HG03342 (cell line): Measurements from ENCODE around the gene POU5F1.

Experiments used
- ATAC-seq: cut with Tn5 transposase; IDR thresholded peaks from one replicate; pipeline ENCODE4 v1.9.1; 2021; ENCODE audit warnings: mild to moderate bottlenecking, moderate library complexity; ENCODE audit not compliant: unreplicated experiment

The POU5F1 gene

DNA sequence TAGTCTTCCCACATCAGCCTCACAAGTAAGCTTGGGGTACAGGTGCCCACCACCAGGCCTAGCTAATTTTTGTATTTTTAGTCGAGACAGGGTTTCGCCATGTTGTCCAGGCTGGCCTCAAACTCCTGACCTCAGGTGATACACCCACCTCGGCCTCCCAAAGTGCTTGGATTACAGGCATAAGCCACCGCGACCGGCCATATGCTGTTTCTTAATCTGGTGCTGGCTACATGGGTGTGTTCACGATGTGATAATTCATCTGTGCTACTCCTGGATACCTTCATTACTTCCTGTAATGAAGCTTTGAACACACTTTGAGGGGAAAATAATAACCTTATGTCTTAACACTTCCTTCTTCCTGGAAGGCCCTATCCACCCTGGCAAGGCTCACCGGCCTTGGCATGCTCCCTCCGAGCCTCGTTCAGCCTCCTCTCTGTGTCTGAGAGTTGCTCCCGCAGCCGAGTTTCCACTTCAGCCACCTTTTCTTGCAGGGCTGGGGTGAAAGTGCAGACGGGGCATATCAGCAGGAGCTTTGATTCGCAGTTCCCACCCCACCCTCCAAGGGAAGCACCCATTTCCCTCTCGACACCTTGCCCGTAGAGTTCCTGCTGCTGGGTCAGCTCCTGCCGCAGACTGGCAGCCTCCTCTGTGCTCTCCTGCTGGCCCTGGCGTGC, 26.0 kb downstream of the POU5F1 start:
- no peak for ATAC-seq

DNA sequence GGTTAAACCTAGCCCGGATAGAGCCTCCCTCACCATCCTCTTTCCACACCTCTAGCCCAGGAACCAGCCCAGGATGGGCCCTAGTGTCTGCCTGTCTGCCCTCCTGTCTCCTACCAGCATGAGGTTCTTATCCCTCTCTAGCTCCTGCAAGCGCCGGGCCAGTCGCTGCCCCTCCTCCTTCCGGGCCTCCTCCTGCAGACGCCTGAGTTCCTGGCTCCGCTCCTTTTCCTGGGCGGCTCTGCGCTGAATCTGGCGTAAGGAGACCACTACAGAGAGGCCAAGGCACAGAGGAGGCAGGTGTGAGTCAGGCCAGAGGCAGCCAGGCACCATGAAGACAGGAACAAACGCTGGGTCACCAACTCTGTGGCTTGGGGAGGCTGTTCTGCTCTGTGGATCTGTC, 27.3 kb downstream of the POU5F1 start:
- ATAC-seq = no peak

DNA sequence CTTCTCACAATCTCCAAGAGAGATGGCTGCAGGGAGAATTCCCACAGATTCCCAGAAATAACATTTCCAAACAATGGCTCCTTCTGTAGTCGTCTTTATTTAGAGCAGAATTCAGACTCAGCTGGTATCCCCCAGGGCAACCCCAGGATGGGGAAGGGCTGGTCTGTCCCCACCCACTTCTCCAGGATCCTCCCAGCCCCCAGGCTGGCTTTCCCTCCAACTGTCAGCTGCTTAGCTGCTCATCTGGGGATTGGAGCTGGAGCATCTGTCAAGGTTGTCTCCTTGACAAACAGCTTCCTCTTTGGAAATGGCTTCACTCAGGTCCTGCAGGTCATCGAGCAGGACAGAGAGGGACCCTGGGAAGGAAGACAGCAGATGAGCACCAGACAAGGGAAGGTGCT, 28.1 kb downstream of the POU5F1 start:
- ATAC-seq = no peak

DNA sequence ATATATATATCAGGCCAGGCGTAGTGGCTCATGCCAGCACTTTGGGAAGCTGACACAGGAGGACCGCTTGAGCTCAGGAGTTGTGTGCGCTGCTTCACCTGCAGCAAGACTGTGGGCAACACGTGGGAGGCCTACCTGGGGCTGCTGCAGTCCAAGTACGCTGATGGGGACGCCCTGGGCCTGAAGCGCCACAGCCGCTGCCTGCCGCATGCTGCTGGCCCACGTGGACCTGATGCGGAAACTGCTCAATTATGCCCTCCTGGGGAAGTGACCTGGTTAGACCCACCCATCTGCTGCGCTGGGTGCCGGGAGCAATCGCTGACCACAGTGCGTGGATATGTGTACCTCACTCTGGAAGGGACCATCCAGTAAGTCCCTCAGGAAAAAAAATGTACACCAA, 29.8 kb downstream of the POU5F1 start:
- ATAC-seq = no peak

DNA sequence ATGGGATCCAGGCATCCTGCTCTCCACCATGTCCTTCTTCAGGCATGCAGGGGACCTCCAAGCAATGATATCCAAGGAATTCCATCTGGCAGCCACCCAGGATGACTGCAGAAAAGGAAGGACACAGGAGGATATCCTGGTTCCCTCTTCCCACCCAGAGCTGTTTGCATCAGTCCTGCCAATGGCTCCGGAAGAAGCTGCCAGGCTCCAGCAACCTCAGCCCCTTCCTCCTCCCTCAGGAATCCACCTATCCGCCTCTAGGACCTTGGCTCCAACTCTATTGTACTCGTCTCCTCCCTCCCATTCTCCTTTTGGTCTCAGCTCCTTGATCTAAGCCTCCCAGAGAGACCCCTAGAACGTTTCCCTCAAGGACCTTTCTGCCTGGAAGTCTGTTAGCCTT, 30.9 kb downstream of the POU5F1 start:
- ATAC-seq = no peak

DNA sequence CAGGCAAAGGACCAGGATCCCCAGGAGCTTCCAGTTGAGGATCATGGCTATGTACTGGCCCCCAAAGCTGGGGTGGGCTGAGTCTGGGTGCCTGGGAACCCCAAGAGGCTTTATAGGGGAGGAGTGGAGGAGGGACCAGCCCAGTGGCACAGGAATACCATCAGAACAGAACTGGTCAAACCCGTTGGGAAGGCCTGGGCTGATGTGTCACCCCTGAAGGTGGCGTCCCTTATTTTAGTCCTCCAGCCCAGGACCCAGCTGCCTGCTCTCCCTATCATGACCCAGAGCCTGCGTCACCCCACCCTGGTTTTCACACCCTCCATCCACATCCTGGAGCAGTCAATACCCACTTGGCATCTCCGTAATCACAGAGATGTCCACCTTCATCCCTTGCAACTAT, 31.5 kb downstream of the POU5F1 start, which contains the start of gene PSORS1C2:
Gene PSORS1C2 (minus strand): TSS at position 85 of the 400 bp plus-strand sequence. CDS start 40 bp downstream, at position 45.
- no peak for ATAC-seq

DNA sequence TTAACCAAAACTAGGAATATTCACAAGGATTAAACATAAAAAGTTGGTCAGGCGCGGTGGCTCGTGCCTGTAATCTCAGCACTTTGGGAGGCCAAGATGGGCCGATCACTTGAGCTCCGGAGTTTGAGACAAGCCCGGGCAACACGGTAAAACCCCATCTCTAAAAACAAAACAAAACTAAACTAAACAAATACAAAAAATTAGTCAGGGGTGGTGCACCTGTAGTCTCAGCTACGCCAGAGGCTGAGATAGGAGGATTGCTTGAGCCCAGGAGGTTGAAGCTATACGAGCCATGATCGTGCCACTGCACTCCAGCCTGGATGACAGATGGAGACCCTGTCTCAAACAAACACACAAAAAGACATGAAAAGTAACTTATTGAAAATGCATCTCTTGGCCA, 34.8 kb downstream of the POU5F1 start:
- no peak for ATAC-seq

DNA sequence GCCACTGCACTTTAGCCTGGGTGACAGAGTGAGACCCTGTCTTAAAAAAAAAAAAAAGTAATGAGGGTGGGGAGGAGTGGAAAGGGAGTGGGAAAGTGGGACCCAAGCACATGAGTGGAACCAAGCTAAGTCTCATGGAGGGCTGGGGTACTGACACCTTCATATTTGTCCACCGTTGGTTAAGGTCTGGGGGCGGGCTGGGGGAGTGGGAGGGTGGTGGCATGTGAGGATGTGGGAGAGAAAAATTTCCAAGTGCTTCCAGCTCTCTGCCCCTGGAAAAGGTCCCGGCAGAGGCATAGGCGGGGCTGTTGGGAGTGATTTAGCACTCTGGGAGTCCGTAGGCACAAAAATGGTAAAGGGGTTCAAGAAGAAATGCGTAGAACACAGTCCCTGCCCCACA, 37.7 kb downstream of the POU5F1 start:
- ATAC-seq = no peak

DNA sequence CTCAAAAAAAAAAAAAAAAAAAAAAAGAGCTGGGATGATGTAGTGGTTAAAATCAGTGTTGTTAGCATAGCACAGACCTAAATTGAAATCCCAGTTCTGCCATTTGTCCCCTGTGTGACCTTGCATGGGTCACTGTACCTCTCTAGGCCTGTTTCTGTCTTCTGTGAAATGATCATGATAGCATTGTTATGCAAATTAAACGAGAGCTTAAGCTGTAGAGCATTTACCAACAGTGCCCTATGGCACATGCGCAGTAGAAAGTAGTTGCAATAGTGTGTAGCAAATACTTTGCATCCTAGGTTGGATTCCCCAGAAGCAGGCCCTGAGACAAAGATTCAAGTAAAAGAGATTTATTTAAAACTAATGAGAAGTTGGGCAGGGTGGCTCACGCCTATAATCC, 38.9 kb downstream of the POU5F1 start:
- no peak for ATAC-seq

DNA sequence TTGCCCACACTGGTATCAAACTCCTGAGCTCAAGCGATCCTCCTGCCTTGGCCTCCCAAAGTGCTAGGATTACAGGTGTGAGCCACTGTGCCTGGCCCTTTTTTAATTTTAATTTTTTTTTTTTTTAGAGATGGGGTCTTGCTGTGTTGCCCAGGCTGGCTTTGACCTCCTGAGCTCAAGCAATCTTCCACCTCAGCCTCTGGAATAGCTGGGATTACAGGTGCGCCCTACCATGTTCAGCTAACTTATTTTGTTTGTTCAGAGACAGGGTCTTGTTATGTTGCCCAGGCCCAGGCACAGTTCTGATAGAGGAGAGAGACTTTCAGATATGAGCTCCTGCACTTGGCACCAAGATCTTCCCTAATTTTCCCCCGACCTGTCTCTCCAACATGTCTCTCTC, 39.7 kb downstream of the POU5F1 start:
- ATAC-seq = no peak

DNA sequence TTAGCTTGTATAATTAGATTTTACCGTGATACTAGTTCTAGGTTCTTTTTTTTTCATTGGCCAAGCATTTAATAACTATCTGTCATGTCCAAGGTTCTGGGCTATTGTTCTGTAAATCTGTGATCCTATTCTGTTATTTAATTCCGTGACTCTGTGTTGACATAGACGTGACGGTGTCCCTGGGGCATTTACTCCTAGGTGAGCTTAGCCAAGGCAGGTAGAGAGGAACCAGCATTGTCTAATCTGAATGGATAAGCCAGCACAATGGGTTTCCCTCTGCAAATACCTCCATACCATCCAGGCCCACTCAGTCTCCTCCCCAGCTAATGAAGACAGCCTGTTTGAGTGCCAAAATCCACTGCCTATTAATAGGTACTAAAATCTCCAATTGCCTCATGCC, 41.4 kb downstream of the POU5F1 start:
- ATAC-seq = no peak

DNA sequence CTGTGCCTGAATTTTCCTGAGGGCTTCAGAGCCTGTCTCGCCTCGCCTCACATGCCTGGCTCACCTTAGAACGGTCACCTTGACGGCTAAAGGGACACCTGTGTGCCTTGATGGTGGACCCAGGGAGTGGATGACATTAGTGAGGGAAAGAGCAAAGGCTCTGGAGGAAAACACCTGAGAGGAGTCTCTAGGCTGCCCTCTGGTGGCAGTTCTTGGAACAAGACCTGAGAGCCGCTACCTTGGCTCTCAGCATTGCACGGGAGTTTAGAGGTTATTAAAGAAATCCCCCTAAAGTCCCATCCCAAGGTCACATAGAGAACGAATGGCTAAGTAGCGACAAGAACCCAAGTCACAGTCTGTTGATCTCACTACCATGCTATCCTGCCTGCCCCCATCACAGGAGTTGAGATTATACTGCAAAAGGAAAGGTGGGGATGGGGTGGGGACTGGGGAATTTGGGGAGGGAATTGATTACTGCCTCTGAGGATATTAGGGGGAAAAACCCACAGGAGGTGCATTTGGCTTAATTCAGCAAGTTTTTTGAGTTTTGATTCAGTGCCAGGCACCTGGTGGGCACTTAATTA, 42.3 kb downstream of the POU5F1 start:
- no peak for ATAC-seq

DNA sequence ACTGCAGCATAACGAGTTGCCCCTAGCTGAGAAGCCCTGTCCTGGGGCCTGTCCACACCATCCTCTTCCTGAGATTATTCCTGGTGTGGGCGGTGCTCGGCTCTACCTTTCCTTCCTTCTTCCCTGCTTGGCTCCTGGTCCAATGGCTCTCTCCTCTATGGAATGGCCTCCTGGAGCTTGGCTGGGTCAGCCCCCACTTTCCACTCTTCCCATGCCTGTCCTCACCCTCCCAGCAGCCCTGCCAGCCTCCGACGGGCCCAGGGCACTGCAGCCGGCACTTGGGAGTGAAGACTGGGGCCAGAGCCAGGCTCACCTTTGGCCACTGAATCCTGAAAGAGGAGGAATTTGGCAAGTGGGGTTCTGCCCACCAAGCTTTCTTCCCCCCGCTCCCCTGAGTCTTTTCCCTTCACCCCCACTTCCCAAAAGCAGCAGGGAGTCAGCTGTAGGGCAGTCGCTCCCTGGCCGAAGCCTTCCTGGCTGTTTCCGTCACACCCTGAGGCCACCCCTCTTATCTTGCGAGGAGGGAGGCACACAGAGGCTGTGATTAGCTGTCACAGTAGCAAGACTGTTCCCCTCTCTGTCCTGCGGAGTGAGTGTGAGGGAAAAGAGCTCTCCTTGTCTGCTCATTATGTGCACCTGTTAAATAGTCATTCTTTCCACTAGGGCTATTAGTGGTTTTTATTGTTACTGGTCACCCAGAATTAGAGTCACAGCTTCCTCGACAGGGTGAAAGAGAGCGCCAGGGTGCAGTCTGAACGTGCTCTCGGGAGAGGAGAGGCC, 43.9 kb downstream of the POU5F1 start:
- no peak for ATAC-seq

DNA sequence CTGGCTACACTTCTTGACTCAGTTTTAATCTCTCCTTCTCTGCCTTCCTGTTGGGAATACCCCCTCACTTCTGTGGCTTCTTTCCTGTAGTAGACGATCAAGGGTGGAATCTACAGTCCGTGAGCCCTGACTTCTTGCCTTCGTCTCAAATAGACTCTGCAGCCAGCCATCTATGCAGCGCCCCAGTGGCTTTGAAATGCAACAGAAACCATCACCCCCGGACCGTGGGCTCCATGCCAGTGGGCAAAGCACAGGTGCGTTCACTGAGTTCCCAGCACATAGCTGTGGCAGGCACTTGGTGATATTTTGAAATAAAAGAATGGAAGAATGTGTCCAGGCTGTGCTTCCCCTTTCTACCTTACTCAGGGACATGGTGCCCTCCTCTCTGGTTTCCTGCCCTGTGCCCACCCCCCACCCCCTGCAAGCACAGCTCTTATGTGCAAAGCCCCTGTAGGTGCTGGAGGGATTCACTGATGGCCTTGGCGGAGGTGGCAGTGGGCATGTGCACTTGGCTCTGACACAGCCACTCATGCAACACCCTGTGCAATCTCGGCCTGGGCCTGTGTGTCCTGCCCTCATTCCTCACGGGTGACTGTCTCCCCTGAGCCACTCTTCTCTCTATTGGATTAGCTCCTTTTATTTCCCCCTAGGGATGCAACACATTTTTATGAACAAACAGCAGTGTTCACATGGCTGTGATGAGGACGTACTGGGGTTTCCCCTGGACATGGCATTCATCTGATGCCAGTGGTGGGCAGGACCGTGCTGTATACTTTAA, 44.7 kb downstream of the POU5F1 start:
- ATAC-seq = no peak

DNA sequence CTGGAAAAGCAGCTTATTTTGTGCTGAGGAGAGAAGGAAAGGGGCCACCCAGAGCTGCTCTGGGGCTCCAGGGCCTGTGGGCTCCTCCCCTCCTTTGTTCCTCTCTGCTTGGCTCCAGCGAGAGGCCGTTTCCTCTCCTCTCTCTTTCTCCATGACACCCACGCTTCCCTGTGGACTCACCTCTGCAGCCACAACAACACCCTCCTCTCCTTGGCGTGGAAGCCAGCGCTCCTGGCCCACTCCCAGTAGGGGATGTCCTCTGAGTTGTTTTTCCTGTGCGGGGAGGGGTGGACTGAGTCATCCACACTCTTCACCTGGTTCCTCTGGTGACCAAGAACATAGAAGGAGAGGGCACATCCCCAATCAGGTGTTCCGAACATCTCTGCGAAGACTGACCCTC, 45.3 kb downstream of the POU5F1 start:
- ATAC-seq = no peak

DNA sequence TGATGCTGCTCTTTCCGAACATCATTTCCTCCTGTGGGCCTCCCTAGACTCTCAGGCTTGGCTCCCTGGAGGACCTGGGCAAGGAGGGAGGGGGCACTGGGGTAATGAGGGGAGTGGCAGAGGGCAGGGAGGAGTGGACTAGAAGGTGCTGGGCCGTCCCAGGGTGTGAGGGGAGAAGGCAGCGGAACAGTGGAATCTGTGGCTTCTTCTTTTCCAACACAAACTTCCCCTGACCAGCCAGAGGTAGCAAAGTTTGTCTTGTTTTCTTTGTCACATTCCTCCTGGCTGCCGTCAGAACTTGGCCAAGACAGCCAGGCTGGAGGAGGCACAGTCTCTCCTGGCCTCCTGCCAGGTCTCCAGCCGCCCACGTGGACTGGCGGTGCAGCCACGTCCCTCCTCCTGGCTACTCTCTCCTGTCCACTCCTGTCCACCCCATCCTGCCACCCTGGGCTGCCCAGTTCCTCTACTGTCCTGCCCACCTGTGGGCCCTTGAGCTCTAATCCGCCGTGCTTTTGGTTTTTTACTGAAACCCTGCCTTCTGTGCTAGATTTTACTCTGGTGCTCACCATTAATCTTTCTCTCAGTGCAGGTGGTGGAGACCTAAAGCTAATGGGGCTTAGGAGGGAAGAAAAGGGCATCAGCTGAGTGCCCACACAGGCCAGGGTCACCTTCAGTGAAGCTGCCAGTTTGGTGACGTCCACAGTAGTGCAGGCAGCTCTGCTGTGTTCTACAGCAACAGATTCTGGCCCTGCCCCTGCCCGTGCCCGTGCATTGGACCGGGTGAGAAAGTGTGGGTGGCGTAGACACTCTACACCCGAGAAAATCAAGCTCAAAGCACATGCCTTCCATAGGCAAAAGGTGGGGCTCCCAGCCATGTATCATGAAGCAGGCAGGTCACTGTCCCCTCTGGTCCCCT, 47.4 kb downstream of the POU5F1 start:
- no peak for ATAC-seq

DNA sequence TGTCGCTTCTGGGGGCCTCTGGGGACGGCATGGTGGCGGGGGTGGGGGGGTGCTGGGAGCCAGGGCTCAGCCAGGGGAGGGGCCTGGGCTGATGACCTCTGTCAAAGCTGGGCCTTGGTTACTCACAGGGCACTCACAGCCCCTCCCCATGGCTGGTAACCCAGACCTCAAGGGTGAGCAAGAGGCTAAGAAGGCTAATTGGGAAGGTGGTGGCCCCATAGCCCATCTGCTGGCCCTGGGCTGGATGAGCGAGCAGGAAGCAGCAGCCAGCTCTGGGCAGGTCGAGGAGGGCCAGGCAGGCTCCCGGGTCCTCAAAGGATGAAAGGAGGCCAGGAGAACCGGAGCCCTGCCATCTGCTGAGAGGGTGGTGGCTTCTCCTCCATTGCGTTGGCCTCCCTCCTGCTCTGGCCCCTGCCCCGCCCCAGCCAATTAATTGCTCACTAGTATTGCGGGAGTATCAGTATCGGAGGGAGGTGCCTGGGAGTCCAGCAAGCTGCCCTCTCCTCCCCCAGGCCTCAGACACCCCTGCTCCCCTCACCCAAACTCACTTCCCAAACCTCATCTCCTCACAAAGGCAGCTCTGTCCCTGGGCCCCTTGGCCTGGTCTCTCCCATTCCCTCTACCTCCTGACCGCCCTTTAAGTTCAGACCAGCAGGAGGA, 49.2 kb downstream of the POU5F1 start:
- ATAC-seq = no peak

DNA sequence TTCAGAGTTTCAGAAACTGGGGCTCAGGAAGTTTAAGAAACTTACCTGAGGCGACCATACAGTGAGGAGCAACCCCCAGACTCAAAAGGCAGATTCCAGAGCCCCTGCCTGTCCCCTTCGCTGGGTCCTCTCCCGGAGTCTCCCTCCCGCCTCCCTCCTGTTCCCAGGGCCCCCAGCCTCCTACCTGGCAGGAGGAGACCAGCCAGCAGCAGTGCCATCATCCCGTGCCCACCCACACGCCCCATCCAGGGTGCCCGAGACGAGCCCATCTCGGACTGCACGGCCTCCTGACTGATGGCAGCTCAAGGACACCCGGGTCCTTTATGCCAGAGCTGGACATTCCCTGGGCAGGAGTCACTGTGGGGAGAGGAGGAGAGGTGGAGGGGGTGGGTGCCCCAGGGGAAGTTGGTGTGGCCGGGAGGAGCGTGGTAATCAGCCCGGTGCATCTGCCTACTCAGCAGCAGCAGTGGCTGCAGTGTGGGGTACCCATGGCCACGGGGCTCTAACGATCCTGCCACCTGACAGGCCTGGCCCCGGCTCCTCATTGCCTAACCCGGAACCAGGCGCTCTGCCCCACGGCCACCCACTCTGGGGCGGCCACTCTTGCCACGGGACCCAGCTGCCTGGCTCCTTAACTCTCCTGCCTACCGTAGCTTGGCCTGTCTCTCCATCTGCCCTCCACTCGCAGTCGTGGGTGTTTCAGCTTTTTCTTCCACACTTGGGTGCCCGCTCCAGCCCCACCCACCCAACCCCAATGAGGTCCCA, 50.1 kb downstream of the POU5F1 start, which contains the start of gene CDSN:
Gene CDSN (minus strand): TSS at position 296 of the 765 bp plus-strand sequence. CDS start 27 bp downstream, at position 269.
- ATAC-seq = no peak

DNA sequence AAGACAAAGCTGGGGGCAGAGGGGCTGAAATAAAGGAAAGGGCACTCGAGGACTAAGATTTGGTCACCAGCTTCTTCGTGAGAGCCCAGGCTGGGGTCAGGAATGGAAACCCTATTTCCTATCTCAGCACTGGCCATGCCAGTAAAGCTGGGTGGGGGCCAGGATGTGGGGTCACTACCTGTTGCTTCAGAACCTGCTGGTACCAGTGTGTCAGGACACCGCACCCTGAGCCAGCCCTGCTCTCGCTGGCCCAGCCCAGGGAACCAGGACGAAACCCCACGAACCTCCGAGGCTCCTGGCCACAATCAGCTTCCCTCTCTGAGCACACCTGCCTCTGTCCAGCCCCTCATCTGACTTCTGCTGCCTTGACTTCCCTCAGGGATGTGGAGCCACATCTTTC, 52.3 kb downstream of the POU5F1 start:
- no peak for ATAC-seq
